Progenitor cell of endocrine pancreas (in vitro differentiated cells): ENCODE results near the gene PSMC3. TPM values are rescaled to one million over a fixed set of nuclear protein-coding genes. Genes with fewer than 3 reads are reported as not detected.

Experiments
- DNase-seq: peaks from one replicate; pipeline ENCODE4 v3.0.0; 2021; ENCODE audit warnings: low spot score; ENCODE audit not compliant: unreplicated experiment
- H3K27ac Mint-ChIP-seq: 2 replicates; pipeline ENCODE4 v1.8.0; 2021; ENCODE audit warnings: mild to moderate bottlenecking, moderate library complexity, mixed read lengths
- H3K27me3 Mint-ChIP-seq: 2 replicates; pipeline ENCODE4 v1.8.0; 2021; ENCODE audit warnings: mixed read lengths
- H3K36me3 Mint-ChIP-seq: 2 replicates; pipeline ENCODE4 v1.8.0; 2022; ENCODE audit warnings: mixed read lengths; ENCODE audit not compliant: insufficient read depth
- H3K4me1 Mint-ChIP-seq: 2 replicates; pipeline ENCODE4 v1.8.0; 2021; ENCODE audit warnings: low read depth, mixed read lengths
- H3K4me3 Mint-ChIP-seq: 2 replicates; pipeline ENCODE4 v1.8.0; 2021; ENCODE audit warnings: low read depth, mild to moderate bottlenecking, moderate library complexity, mixed read lengths
- H3K9me3 Mint-ChIP-seq: 2 replicates; pipeline ENCODE4 v1.8.0; 2021; ENCODE audit warnings: low read depth, mixed read lengths
- CTCF ChIP-seq: fragments of 200-600 bp; sonication (generic); IDR thresholded peaks from one replicate; pipeline ENCODE4 v1.5.0; 2021; ENCODE audit warnings: antibody characterized with exemption, mild to moderate bottlenecking; ENCODE audit not compliant: unreplicated experiment
- total RNA-seq: library from RNA; stranded (reverse); gene quantifications from 2 replicates; pipeline ENCODE4 v1.2.1, GENCODE V29; 2021

PSMC3 gene
- total RNA-seq, 1 donor from 2014 or later = 103 TPM

- DNase-seq = no peak
Measured at GRCh38 chr11:47403135-47403534, 23.1 kb downstream of the PSMC3 start.

GRCh38 chr11:47400768-47401279 lies 25.4 kb downstream of the PSMC3 start:
- no peak for DNase-seq
- no peaks in the 10 kb centered on the region for H3K9me3 Mint-ChIP-seq
- TF ChIP-seq CTCF = no peak
- peak overlapping the region; percentile 67 for H3K4me3 Mint-ChIP-seq
- H3K4me1 Mint-ChIP-seq = peaks cover 4% of the 10 kb centered on the region
- H3K27me3 Mint-ChIP-seq = no peaks in the 10 kb centered on the region
- no peaks in the 10 kb centered on the region for H3K36me3 Mint-ChIP-seq
- H3K27ac Mint-ChIP-seq = peak overlapping the region; percentile 57

More at GRCh38 chr11:47403135-47403534, 23.1 kb downstream of the PSMC3 start:
- Mint-ChIP-seq H3K9me3 (no peaks in the 10 kb centered on the region), H3K4me3 (no peak overlapping the region), H3K27ac (no peak overlapping the region), H3K36me3 (no peaks in the 10 kb centered on the region), H3K27me3 (no peaks in the 10 kb centered on the region), H3K4me1 (peaks cover 12% of the 10 kb centered on the region)
- no peak for TF ChIP-seq CTCF

GRCh38 chr11:47399860-47400767 lies 26.1 kb downstream of the PSMC3 start:
- TF ChIP-seq CTCF = no peak
- no peak for DNase-seq
- Mint-ChIP-seq H3K27ac (peak overlapping the region; percentile 57), H3K36me3 (no peaks in the 10 kb centered on the region), H3K4me3 (peak overlapping the region; percentile 68), H3K27me3 (no peaks in the 10 kb centered on the region), H3K9me3 (no peaks in the 10 kb centered on the region), H3K4me1 (peaks cover 4% of the 10 kb centered on the region)

- no peak for TF ChIP-seq CTCF
- no peak overlapping the region for H3K27ac Mint-ChIP-seq
- H3K4me3 Mint-ChIP-seq = peak overlapping the region; percentile 21
- H3K36me3 Mint-ChIP-seq = no peaks in the 10 kb centered on the region
- H3K9me3 Mint-ChIP-seq = no peaks in the 10 kb centered on the region
- peaks cover 4% of the 10 kb centered on the region for H3K4me1 Mint-ChIP-seq
- DNase-seq = no peak
- H3K27me3 Mint-ChIP-seq = no peaks in the 10 kb centered on the region
Measured at GRCh38 chr11:47398551-47398950, 27.7 kb downstream of the PSMC3 start.

GRCh38 chr11:47398011-47398410 lies 28.2 kb downstream of the PSMC3 start:
- H3K27ac Mint-ChIP-seq = no peak overlapping the region
- peaks cover 4% of the 10 kb centered on the region for H3K4me1 Mint-ChIP-seq
- H3K4me3 Mint-ChIP-seq = no peak overlapping the region
- H3K9me3 Mint-ChIP-seq = no peaks in the 10 kb centered on the region
- no peaks in the 10 kb centered on the region for H3K36me3 Mint-ChIP-seq
- DNase-seq = no peak
- no peaks in the 10 kb centered on the region for H3K27me3 Mint-ChIP-seq
- no peak for TF ChIP-seq CTCF
